GM12878 (cell line): Measurements from ENCODE around the gene NOD2. TPM values are rescaled to one million over a fixed set of nuclear protein-coding genes. Genes with fewer than 3 reads are reported as not detected.

Experiments used
- ATAC-seq: fragments of 200-7000 bp; cut with Tn5 transposase; 3 replicates; pipeline ENCODE4 v1.9.1; 2020; ENCODE audit warnings: mild to moderate bottlenecking, moderate library complexity
- BruUV-seq: library from RNA; stranded (reverse); fragments of 400-500 nt; replicated peaks from 2 replicates; lab custom pipeline; 2021; lab: Mats Ljungman, UMichigan
- CTCF ChIA-PET: fragments of 300-600 bp; sonication (Branson Sonifier 250); formaldehyde crosslinking; extraction: SDS; loops from one replicate; lab custom pipeline; 2021; ENCODE audit warnings: inconsistent platforms; lab: Yijun Ruan, JAX
- POLR2A ChIA-PET: fragments of 350-600 bp; formaldehyde crosslinking; extraction: SDS; loops from one replicate; lab custom pipeline; 2021; ENCODE audit warnings: inconsistent platforms; lab: Charles Lee
- RAD21 ChIA-PET: fragments of 300-600 bp; sonication (Branson Sonifier 250); formaldehyde crosslinking; loops from one replicate; lab custom pipeline; 2023; ENCODE audit warnings: antibody characterized with exemption; ENCODE audit not compliant: unreplicated experiment; lab: Charles Lee
- SMC1A ChIA-PET: fragments of 300-600 bp; sonication (Branson Sonifier 250); formaldehyde crosslinking; loops from one replicate; lab custom pipeline; 2023; ENCODE audit not compliant: unreplicated experiment, uncharacterized antibody; lab: Charles Lee
- DNase-seq: peaks from one replicate; pipeline ENCODE4 v3.0.0-alpha.2; 2011; ENCODE audit warnings: low read depth, low spot score
- FAIRE-seq: peaks from 3 replicates; lab custom pipeline; 2011; peaks lifted over from hg19 to GRCh38; lab: Jason Lieb, UNC
- H2AFZ ChIP-seq: 2 replicates; pipeline ENCODE4 v1.6.0; 2011; ENCODE audit warnings: low read depth, low read length, control low read depth; ENCODE audit not compliant: control insufficient read depth
- H3K27ac ChIP-seq: 2 replicates; pipeline ENCODE4 v1.5.1; 2011; ENCODE audit warnings: control low read depth; ENCODE audit not compliant: control insufficient read depth, insufficient read depth
- H3K27me3 ChIP-seq, 2 experiments: replicated peaks in 1 of 2; 2 replicates each; pipeline versions ENCODE4 v1.6.0 to v1.6.1; 2011; ENCODE audit warnings: low read length in 1 of 2; ENCODE audit not compliant: control insufficient read depth in 2 of 2, insufficient read depth in 2 of 2
- H3K36me3 ChIP-seq, 2 experiments: 2 replicates each; pipeline ENCODE4 v1.5.1; 2011; ENCODE audit warnings: low read length in 1 of 2; ENCODE audit not compliant: control insufficient read depth in 2 of 2, insufficient read depth in 2 of 2
- H3K4me1 ChIP-seq: 2 replicates; pipeline ENCODE4 v1.6.1; 2011; ENCODE audit warnings: mild to moderate bottlenecking, low read length, moderate library complexity, mixed read lengths; ENCODE audit not compliant: control insufficient read depth, insufficient read depth
- H3K4me2 ChIP-seq: 2 replicates; pipeline ENCODE4 v1.6.0; 2011; ENCODE audit warnings: control low read depth; ENCODE audit not compliant: control insufficient read depth, insufficient read depth
- H3K4me3 ChIP-seq: fragments of 200-600 bp; sonication (generic); 2 replicates; pipeline ENCODE4 v1.5.1; 2016
- H3K79me2 ChIP-seq: 2 replicates; pipeline ENCODE4 v1.6.0; 2011; ENCODE audit warnings: low read length; ENCODE audit not compliant: control insufficient read depth, insufficient read depth
- H3K9ac ChIP-seq: 2 replicates; pipeline ENCODE4 v1.8.0; 2011; ENCODE audit warnings: low read length, control low read depth, mixed read lengths; ENCODE audit not compliant: control insufficient read depth, insufficient read depth
- H3K9me3 ChIP-seq: replicated peaks from 3 replicates; pipeline ENCODE4 v1.5.1; 2011; ENCODE audit warnings: mild to moderate bottlenecking, low read length; ENCODE audit not compliant: control insufficient read depth, insufficient read depth
- H4K20me1 ChIP-seq: 2 replicates; pipeline ENCODE4 v1.6.0; 2011; ENCODE audit not compliant: control insufficient read depth, insufficient read depth
- E2F8 ChIP-seq: fragments of 450-650 bp; IDR thresholded peaks from 2 replicates; pipeline ENCODE4 v1.6.1; 2018; ENCODE audit warnings: mild to moderate bottlenecking, low read depth, moderate library complexity; ENCODE audit not compliant: partially characterized antibody
- EGR1 ChIP-seq, 2 experiments: IDR thresholded peaks; 1 replicate in 1 of 2; 2 replicates in 1 of 2; pipeline ENCODE4 v1.6.1; 2011 to 2012; ENCODE audit warnings: low read depth in 2 of 2, low read length in 2 of 2, borderline replicate concordance in 1 of 2, mild to moderate bottlenecking in 1 of 2, moderate library complexity in 1 of 2
- IKZF1 ChIP-seq: fragments of 450-650 bp; conservative IDR thresholded peaks from 2 replicates; pipeline ENCODE4 v1.6.1; 2017; ENCODE audit warnings: antibody characterized with exemption, mild to moderate bottlenecking
- IKZF2 ChIP-seq, 2 experiments: fragments of 450-650 bp; IDR thresholded peaks; 2 replicates each; pipeline ENCODE4 v1.6.1; 2017; ENCODE audit warnings: mild to moderate bottlenecking in 2 of 2, moderate library complexity in 2 of 2
- NFIC ChIP-seq: IDR thresholded peaks from 2 replicates; pipeline ENCODE4 v1.6.1; 2012; ENCODE audit warnings: low read depth, mild to moderate bottlenecking, inconsistent platforms, low read length, moderate library complexity
- NR2C1 ChIP-seq: fragments of 450-650 bp; IDR thresholded peaks from 2 replicates; pipeline ENCODE4 v1.6.1; 2017; ENCODE audit warnings: antibody characterized with exemption, mild to moderate bottlenecking, moderate library complexity
- NR2F1 ChIP-seq: fragments of 450-650 bp; conservative IDR thresholded peaks from 2 replicates; pipeline ENCODE4 v1.6.1; 2017; ENCODE audit warnings: mild to moderate bottlenecking
- PAX5 ChIP-seq: IDR thresholded peaks from 2 replicates; pipeline ENCODE4 v1.6.1; 2011; ENCODE audit warnings: low read depth, low read length, borderline replicate concordance
- POLR2A ChIP-seq: IDR thresholded peaks from 2 replicates; pipeline ENCODE4 v1.6.1; 2011; ENCODE audit warnings: low read depth, mild to moderate bottlenecking, low read length
- TBL1XR1 ChIP-seq: IDR thresholded peaks from 2 replicates; pipeline ENCODE4 v1.6.1; 2012; ENCODE audit warnings: low read depth, low read length, improper control_type of control experiment
- WRNIP1 ChIP-seq: IDR thresholded peaks from 2 replicates; pipeline ENCODE4 v1.6.1; 2011; ENCODE audit warnings: low read depth, low read length, improper control_type of control experiment, borderline replicate concordance
- ZNF207 ChIP-seq: fragments of 450-650 bp; IDR thresholded peaks from 2 replicates; pipeline ENCODE4 v1.6.1; 2014; ENCODE audit warnings: antibody characterized with exemption, mild to moderate bottlenecking, borderline replicate concordance
- WGBS: methylation state at CpG from one replicate; pipeline ENCODE4 v1.1.6; 2016; ENCODE audit warnings: low lambda C conversion rate; ENCODE audit not compliant: insufficient replicate concordance, insufficient coverage; ENCODE audit errors: missing lambda C conversion rate; 5-methylcytosine and 5-hydroxymethylcytosine counted together
- in situ Hi-C: fragments of 300-500 bp; cut with MboI; formaldehyde crosslinking; loops from 9 replicates; pipeline ENCODE4 v1.14.3; 2018; ENCODE audit warnings: mixed read lengths
- intact Hi-C: fragments of 100-400 bp; cut with micrococcal nuclease; formaldehyde crosslinking; loops from one replicate; pipeline ENCODE4 v1.14.2; 2022; ENCODE audit not compliant: unreplicated experiment
- polyA plus RNA-seq, 11 experiments: library from polyadenylated mRNA; depleted of rRNA in 4 of 11; unstranded in 6 of 11; stranded (reverse) in 5 of 11; fragments of >200 nt; fragmentation: Nextera tagmentation in 4 of 11; fragmentation: Illumina TruSeq in 1 of 11; extraction: Ambion mirVana in 4 of 11; extraction: Trizol in 1 of 11; gene quantifications; 1 replicate in 1 of 11; 2 replicates in 10 of 11; pipeline versions ENCODE4 v1.2.1 to v1.2.3, GENCODE V29; 2011 to 2016; ENCODE audit warnings: inconsistent platforms in 2 of 11, missing spikeins in 2 of 11, low read depth in 1 of 11
- total RNA-seq, 4 experiments: library from RNA; depleted of rRNA in 3 of 4; stranded (reverse); fragments of >200 nt in 3 of 4; fragmentation: Illumina TruSeq in 1 of 4; extraction: Trizol in 1 of 4; gene quantifications; 2 replicates each; pipeline versions ENCODE4 v1.2.1 to v1.2.3, GENCODE V29; 2013 to 2021
- TF ChIP-seq, protein P1 (sequence below): fragments of 450-650 bp; IDR thresholded peaks from 2 replicates; pipeline ENCODE4 v1.6.1; 2018; ENCODE audit warnings: borderline replicate concordance, mild to moderate bottlenecking; ENCODE audit not compliant: partially characterized antibody
- TF ChIP-seq, protein P2 (sequence below): fragments of 450-650 bp; IDR thresholded peaks from 2 replicates; pipeline ENCODE4 v1.6.1; 2017; ENCODE audit warnings: mild to moderate bottlenecking, low read depth, inconsistent platforms; ENCODE audit not compliant: poor library complexity, severe bottlenecking

Gene NOD2
- total and polyA plus RNA-seq, 10 of the 15 experiments (the other 5 are each of a cell fraction or from before 2014, with no cell fraction given), result 1.0 to 18.6 (median 6.7) TPM

DNA sequence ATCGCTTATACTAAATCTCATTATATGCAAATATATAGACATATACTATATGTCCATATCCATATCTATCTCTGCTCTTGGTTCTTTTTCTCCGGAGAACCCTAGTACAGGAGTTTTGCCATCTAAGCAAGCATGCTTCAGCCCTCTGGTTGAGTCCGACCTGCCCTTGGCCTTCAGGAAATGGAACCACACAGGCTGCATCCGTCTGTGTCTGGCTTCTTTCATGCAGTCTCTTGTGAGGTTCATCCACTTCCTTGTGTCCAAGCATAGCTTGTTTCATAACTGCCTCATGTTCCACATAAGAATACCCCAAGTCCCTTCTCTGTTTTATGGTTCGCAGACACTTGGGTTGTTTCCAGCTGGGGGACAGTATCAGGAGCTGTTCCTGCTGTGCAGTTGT lies 29.1 kb upstream of the NOD2 start (continued):
- TF ChIP-seq EGR1 (IDR thresholded peaks at IDR 0.05; ENCODE audit: borderline replicate concordance in 1 of 2, low read depth in 2 of 2, low read length in 2 of 2) (no peak), POLR2A (no peak), TBL1XR1 (no peak), NFIC (no peak)
- TF ChIP-seq, protein P1, sequence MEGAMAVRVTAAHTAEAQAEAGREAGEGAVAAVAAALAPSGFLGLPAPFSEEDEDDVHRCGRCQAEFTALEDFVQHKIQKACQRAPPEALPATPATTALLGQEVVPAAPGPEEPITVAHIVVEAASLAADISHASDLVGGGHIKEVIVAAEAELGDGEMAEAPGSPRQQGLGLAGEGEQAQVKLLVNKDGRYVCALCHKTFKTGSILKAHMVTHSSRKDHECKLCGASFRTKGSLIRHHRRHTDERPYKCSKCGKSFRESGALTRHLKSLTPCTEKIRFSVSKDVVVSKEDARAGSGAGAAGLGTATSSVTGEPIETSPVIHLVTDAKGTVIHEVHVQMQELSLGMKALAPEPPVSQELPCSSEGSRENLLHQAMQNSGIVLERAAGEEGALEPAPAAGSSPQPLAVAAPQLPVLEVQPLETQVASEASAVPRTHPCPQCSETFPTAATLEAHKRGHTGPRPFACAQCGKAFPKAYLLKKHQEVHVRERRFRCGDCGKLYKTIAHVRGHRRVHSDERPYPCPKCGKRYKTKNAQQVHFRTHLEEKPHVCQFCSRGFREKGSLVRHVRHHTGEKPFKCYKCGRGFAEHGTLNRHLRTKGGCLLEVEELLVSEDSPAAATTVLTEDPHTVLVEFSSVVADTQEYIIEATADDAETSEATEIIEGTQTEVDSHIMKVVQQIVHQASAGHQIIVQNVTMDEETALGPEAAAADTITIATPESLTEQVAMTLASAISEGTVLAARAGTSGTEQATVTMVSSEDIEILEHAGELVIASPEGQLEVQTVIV, result no peak
- TF ChIP-seq, all 136 proteins: peak for 0

- Histone ChIP-seq H3K27me3 (no peaks in the 10 kb centered on the region), H3K9me3 (no peaks in the 10 kb centered on the region), H3K9ac (no peak overlapping the region), H3K4me3 (no peak overlapping the region), H4K20me1 (no peaks in the 10 kb centered on the region), H3K4me1 (peaks cover 19% of the 10 kb centered on the region), H3K27ac (no peak overlapping the region), H3K79me2 (no peaks in the 10 kb centered on the region), H3K4me2 (peak overlapping the region; percentile 57; the same call in 1 of the 2 replicates), H3K36me3 (no peaks in the 10 kb centered on the region), H2AFZ (peak overlapping the region; percentile 62)
- ChIA-PET RAD21 (interaction anchor here (0.8 to 29.0 kb wide), 29 partner anchors 10 to 640 kb away, joined by 3 to 578 read pairs (median 4); partner anchors contain the start of genes BRD7, CNEP1R1, CYLD and HEATR3), CTCF (interaction anchor here (0.7 to 20.9 kb wide), 59 partner anchors 8 to 640 kb away, joined by 3 to 636 read pairs (median 4); partner anchors contain the start of genes CNEP1R1, CYLD, NKD1 and SNX20), SMC1A (interaction anchor here (0.7 to 24.8 kb wide), 30 partner anchors 10 to 451 kb away, joined by 3 to 600 read pairs (median 4); partner anchors contain the start of genes CYLD, NOD2 and SNX20), POLR2A (interaction anchor here (1.2 kb wide), 1 partner anchor 79 kb away, joined by 4 read pairs; no protein-coding TSS in a partner anchor)
- 25% methylated on average over 39 of the region's 40 CpGs for WGBS
- ATAC-seq (peak; percentile 68), DNase-seq (no peak), FAIRE-seq (peak; percentile 18)
- BruUV-seq, result no TSS peak
- in situ Hi-C loops (no loop called here), intact Hi-C loops (loop anchor here (1.0 to 5.0 kb wide), 5 partner anchors 82 to 453 kb away; partner anchors contain the start of gene NKD1)
- TF ChIP-seq E2F8, result no peak
- TF ChIP-seq IKZF2 (IDR thresholded peaks at IDR 0.05), result 0 out of 4 replicates have a peak, but pooled peaks of 1 of the 2 experiments have one; percentile 13
- TF ChIP-seq NR2C1, result no peak
- 0 out of 2 replicates have a peak, but pooled peaks have one; percentile 25 for TF ChIP-seq ZNF207
- no peak for TF ChIP-seq WRNIP1
- no peak for TF ChIP-seq PAX5
- no peak for TF ChIP-seq NR2F1
- peak; percentile 60 for TF ChIP-seq IKZF1
- TF ChIP-seq, protein P2, sequence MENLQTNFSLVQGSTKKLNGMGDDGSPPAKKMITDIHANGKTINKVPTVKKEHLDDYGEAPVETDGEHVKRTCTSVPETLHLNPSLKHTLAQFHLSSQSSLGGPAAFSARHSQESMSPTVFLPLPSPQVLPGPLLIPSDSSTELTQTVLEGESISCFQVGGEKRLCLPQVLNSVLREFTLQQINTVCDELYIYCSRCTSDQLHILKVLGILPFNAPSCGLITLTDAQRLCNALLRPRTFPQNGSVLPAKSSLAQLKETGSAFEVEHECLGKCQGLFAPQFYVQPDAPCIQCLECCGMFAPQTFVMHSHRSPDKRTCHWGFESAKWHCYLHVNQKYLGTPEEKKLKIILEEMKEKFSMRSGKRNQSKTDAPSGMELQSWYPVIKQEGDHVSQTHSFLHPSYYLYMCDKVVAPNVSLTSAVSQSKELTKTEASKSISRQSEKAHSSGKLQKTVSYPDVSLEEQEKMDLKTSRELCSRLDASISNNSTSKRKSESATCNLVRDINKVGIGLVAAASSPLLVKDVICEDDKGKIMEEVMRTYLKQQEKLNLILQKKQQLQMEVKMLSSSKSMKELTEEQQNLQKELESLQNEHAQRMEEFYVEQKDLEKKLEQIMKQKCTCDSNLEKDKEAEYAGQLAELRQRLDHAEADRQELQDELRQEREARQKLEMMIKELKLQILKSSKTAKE, result no peak
These were observed 28.1 kb upstream of the NOD2 start for GRCh38 chr16:50665128-50665878.
